ENCODE measurements around the gene PHF20.

GRCh38 chr20:35947489-35947888 lies 175.7 kb downstream of the PHF20 start:
- TF ChIP-seq CTCF (IDR thresholded peaks at IDR 0.05) (no peak), POLR2A (IDR thresholded peaks at IDR 0.05) (no peak)

Data from breast epithelium (tissue), 3 donors.